Progenitor cell of endocrine pancreas (in vitro differentiated cells): ENCODE data around the gene PRRT1B. TPM values are rescaled to one million over a fixed set of nuclear protein-coding genes. Genes with fewer than 3 reads are reported as not detected.

Source experiments
- DNase-seq: peaks from one replicate; pipeline ENCODE4 v3.0.0; 2021; ENCODE audit warnings: low spot score; ENCODE audit not compliant: unreplicated experiment
- H3K27ac Mint-ChIP-seq: 2 replicates; pipeline ENCODE4 v1.8.0; 2021; ENCODE audit warnings: mild to moderate bottlenecking, moderate library complexity, mixed read lengths
- H3K27me3 Mint-ChIP-seq: 2 replicates; pipeline ENCODE4 v1.8.0; 2021; ENCODE audit warnings: mixed read lengths
- H3K36me3 Mint-ChIP-seq: 2 replicates; pipeline ENCODE4 v1.8.0; 2022; ENCODE audit warnings: mixed read lengths; ENCODE audit not compliant: insufficient read depth
- H3K4me1 Mint-ChIP-seq: 2 replicates; pipeline ENCODE4 v1.8.0; 2021; ENCODE audit warnings: low read depth, mixed read lengths
- H3K4me3 Mint-ChIP-seq: 2 replicates; pipeline ENCODE4 v1.8.0; 2021; ENCODE audit warnings: low read depth, mild to moderate bottlenecking, moderate library complexity, mixed read lengths
- H3K9me3 Mint-ChIP-seq: 2 replicates; pipeline ENCODE4 v1.8.0; 2021; ENCODE audit warnings: low read depth, mixed read lengths
- CTCF ChIP-seq: fragments of 200-600 bp; sonication (generic); IDR thresholded peaks from one replicate; pipeline ENCODE4 v1.5.0; 2021; ENCODE audit warnings: antibody characterized with exemption, mild to moderate bottlenecking; ENCODE audit not compliant: unreplicated experiment
- total RNA-seq: library from RNA; stranded (reverse); gene quantifications from 2 replicates; pipeline ENCODE4 v1.2.1, GENCODE V29; 2021

PRRT1B gene
- total RNA-seq, 1 donor from 2014 or later: 6.7 TPM

DNA sequence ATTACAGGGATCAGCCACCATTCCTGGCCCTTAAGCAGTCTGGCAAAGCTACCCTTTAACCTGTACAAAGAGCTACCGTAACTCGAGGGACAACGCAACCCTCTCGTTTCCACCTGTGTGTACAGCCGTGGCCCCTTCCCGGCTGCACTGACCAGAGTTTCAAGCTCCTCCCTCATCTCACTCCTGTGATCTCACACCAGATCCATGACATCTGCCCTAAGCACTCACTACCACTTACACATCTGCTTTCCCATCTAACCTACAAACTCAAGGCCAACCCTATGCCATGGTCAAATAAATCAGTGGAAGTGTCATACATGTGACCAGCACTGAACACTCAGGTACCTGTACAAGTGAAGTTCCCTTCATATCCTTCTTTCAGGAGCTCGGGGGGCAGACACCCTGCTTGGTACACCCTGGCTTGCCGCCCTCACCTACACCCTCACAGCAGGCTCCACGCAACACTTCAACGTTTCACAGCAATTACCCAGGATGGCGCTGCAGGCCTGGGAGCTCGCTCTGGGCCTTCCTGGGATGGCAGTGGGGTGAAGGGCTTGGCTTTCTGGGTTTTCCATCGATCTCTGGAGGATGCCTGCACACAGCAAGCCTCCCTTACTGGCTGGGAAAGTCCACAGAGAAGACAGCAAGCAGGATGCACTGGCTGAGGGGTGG lies 61.7 kb downstream of the PRRT1B start:
- Mint-ChIP-seq H3K27ac (peak overlapping the region; percentile 1), H3K36me3 (peaks cover 12% of the 10 kb centered on the region), H3K4me3 (no peak overlapping the region), H3K9me3 (no peaks in the 10 kb centered on the region), H3K27me3 (no peaks in the 10 kb centered on the region), H3K4me1 (peaks cover 10% of the 10 kb centered on the region)
- no peak for DNase-seq
- TF ChIP-seq CTCF: no peak

DNA sequence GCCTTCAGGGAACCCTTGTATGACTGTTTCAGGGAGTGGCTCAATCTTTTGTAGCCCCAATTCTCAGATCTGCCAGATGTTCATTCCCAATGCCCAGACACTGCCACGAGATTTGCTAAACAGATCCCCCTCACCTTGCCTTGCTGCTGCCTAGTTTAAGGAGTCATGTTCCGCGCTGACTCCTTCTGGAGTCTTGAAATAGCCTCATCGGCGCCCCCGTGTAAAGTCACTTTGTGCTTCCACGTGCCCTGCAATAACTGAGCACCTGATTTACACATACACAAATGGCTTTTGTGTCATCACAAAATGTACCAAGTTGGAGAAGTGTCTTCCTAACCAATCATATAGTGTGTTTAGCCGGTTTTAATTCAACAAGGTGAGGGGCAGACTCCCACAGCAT lies 62.3 kb downstream of the PRRT1B start:
- H3K4me3 Mint-ChIP-seq: no peak overlapping the region
- H3K36me3 Mint-ChIP-seq: peaks cover 10% of the 10 kb centered on the region
- no peaks in the 10 kb centered on the region for H3K9me3 Mint-ChIP-seq
- H3K27me3 Mint-ChIP-seq: no peaks in the 10 kb centered on the region
- H3K27ac Mint-ChIP-seq: peak overlapping the region; percentile 61
- DNase-seq: no peak
- peaks cover 10% of the 10 kb centered on the region for H3K4me1 Mint-ChIP-seq
- no peak for TF ChIP-seq CTCF

GRCh38 chr9:131608493-131609037 lies 63.2 kb downstream of the PRRT1B start:
- Mint-ChIP-seq H3K4me1 (peaks cover 10% of the 10 kb centered on the region), H3K4me3 (no peak overlapping the region), H3K27me3 (no peaks in the 10 kb centered on the region), H3K36me3 (peaks cover 16% of the 10 kb centered on the region), H3K9me3 (no peaks in the 10 kb centered on the region), H3K27ac (peak overlapping the region; percentile 92)
- DNase-seq: no peak
- no peak for TF ChIP-seq CTCF

Other genes starting within 250 kb of the PRRT1B start
- 416 and 460 TPM in 2 replicates for gene PRRC2B, start 151.4 kb upstream of the PRRT1B start, total RNA-seq
- gene POMT1, start 42.6 kb upstream of the PRRT1B start, total RNA-seq: 61.0 and 64.3 TPM in 2 replicates
- 32.4 and 32.8 TPM in 2 replicates for gene UCK1, start 14.3 kb upstream of the PRRT1B start, total RNA-seq
- 57.3 and 62.8 TPM in 2 replicates for gene RAPGEF1, start 194.6 kb downstream of the PRRT1B start, total RNA-seq